GM13976 (cell line): ENCODE measurements around the gene ALAS1.
A peak's percentile ranks its signal among the peaks of the same experiment; 100 is the strongest.
"Not testable (repeated sequence)": the region's sequence is repeated elsewhere in the genome, so short reads cannot be mapped to it uniquely, and the experiment has no call there.

Experiments used
- DNase-seq: peaks from one replicate; pipeline ENCODE4 v3.0.0; 2012; ENCODE audit warnings: low spot score
- CTCF ChIP-seq: IDR thresholded peaks from 2 replicates; pipeline ENCODE4 v1.5.1; 2012; ENCODE audit warnings: borderline replicate concordance, mild to moderate bottlenecking; ENCODE audit not compliant: insufficient read depth; ENCODE audit errors: extremely low read depth, missing control alignments, control extremely low read depth
- in situ Hi-C: fragments of 300-500 bp; cut with MboI; formaldehyde crosslinking; loops from one replicate; pipeline ENCODE4 v1.12.0; 2022; ENCODE audit warnings: low sequenced_read_pairs, mixed read lengths, inconsistent platforms; ENCODE audit not compliant: unreplicated experiment

ALAS1 gene

DNA sequence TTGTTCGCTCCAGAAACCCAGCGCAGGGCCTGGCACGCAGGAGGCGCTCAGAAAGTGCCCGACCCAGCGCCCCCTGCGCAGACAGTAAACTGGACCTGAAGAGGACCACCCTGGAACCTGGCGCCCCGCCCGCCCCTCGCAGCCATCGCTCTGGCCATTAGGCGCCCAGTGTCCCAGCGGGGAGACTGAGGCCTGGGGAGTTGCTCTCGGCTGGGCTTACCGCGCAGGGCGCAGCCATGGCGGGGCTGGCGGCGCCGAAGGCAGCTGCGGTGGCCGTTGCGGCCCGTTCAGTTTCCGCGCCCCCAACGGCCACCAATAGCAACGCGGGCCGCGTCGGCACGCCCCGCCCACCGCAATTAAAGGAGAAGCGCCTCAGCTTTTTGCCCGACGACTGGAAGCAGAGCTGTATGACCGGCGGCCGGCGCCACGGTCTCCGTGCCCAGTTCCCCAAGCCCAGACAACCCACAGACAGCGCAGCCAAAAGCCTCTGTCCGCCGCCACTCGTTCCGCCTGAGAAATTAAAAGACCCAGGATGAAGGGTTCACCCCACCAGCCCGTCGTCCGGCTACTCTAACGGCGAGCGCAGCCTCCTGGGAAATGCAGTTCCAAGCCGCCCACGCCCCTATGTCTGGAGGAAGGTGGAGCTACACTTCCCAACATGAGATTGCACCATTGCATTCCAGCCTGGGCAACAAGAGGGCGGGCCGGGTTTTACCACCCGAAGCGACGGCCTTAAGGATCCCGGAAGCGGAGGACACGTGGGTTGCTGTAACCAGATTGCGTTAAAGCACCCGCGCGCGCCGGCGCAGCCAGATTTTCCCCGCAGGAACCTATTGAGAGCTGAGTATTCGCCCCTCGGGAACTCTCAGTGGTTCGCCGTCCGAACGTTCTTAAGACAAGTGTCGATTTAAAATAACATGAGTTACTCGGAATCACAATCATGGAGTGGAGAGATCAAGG lies 43.5 kb upstream of the ALAS1 start, which contains the start of gene POC1A:
TSS of gene POC1A (minus strand) at position 289 of the 960 bp plus-strand sequence. CDS start at position 238, 51 bp downstream.
- in situ Hi-C loops: no loop called here
- TF ChIP-seq CTCF: no peak
- DNase-seq: peak; percentile 94

DNA sequence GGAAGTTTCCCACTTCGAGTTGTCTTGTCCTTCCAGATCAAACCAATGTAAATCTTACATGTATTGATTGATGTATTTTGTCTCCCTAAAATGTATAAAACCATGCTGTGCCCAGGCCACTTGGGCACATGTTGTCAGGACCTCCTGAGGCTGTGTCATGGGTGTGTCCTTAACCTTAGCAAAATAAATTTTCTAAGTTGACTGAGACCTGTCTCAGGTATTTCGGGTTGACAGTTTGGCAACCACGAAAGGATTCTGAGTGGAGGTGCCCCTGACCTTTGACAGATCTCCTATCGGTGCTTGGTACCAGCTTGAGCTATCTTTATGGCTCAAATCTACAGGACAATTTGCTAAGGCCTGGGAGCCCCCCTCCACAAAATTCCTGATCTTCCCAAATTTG lies 42.0 kb upstream of the ALAS1 start:
- in situ Hi-C loops: no loop called here
- no peak for TF ChIP-seq CTCF
- DNase-seq: no peak

GRCh38 chr3:52159503-52159902 lies 38.5 kb upstream of the ALAS1 start:
- no peak for DNase-seq
- TF ChIP-seq CTCF: no peak
- in situ Hi-C loops: no loop called here

GRCh38 chr3:52162250-52162872 lies 35.6 kb upstream of the ALAS1 start:
- DNase-seq: no peak
- TF ChIP-seq CTCF: no peak

DNA sequence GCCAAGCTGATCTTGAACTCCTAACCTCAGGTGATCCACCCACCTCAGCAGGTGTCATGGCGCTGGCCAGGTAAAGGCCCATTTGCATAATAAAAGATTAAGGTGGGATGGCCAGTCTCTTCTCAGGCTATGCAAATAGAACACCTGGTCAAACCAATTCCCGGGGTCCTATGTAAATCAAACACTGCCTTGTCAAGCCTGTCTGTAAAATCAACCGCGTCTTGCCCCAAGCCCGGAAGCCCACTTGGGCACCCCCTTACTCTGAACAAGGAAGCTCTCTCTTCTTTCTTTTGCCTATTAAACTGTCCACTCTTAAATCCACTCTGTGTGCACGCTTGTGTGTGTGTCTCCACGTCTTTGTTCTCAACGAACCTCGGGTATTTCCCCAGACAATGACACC lies 30.7 kb upstream of the ALAS1 start:
- no peak for TF ChIP-seq CTCF
- no peak for DNase-seq
- in situ Hi-C loops: no loop called here

More at GRCh38 chr3:52162250-52162872, 35.6 kb upstream of the ALAS1 start:
- in situ Hi-C loops: no loop called here

- in situ Hi-C loops: not testable (repeated sequence)
Observed at GRCh38 chr3:52170217-52170616, 27.7 kb upstream of the ALAS1 start.

More at GRCh38 chr3:52170217-52170616, 27.7 kb upstream of the ALAS1 start:
- DNase-seq: not testable (repeated sequence)
